GM19467 (cell line): ENCODE measurements around the gene SPPL2B.
"Not testable (repeated sequence)": the region's sequence is repeated elsewhere in the genome, so short reads cannot be mapped to it uniquely, and the experiment has no call there.

Experiments used
- ATAC-seq: cut with Tn5 transposase; IDR thresholded peaks from one replicate; pipeline ENCODE4 v1.9.1; 2021; ENCODE audit warnings: mild to moderate bottlenecking, moderate library complexity; ENCODE audit not compliant: unreplicated experiment

The SPPL2B gene

GRCh38 chr19:2375353-2376121 is 47.1 kb downstream of the SPPL2B start:
- ATAC-seq, result no peak

- no peak for ATAC-seq
These were observed 48.5 kb downstream of the SPPL2B start for GRCh38 chr19:2376784-2377519.

- ATAC-seq, result no peak
These were observed 52.1 kb downstream of the SPPL2B start for GRCh38 chr19:2380567-2380966.

GRCh38 chr19:2381148-2381820 is 52.8 kb downstream of the SPPL2B start:
- no peak for ATAC-seq

- ATAC-seq, result no peak
These were observed 54.2 kb downstream of the SPPL2B start for GRCh38 chr19:2382530-2383222.

GRCh38 chr19:2385053-2385721 is 56.7 kb downstream of the SPPL2B start:
- ATAC-seq, result no peak

- no peak for ATAC-seq
These were observed 59.1 kb downstream of the SPPL2B start for GRCh38 chr19:2387367-2388288.

GRCh38 chr19:2389594-2389993 is 61.1 kb downstream of the SPPL2B start:
- ATAC-seq, result no peak

- no peak for ATAC-seq
These were observed 62.7 kb downstream of the SPPL2B start for GRCh38 chr19:2391118-2391725.

- ATAC-seq, result no peak
These were observed 63.9 kb downstream of the SPPL2B start for GRCh38 chr19:2392366-2392765.

- not testable (repeated sequence) for ATAC-seq
These were observed 64.4 kb downstream of the SPPL2B start for GRCh38 chr19:2392899-2393298.

- no peak for ATAC-seq
These were observed 65.6 kb downstream of the SPPL2B start for GRCh38 chr19:2394054-2394441.

- ATAC-seq, result no peak
These were observed 66.2 kb downstream of the SPPL2B start for GRCh38 chr19:2394442-2395292.

- ATAC-seq, result not testable (repeated sequence)
These were observed 66.9 kb downstream of the SPPL2B start for GRCh38 chr19:2395293-2395829.

GRCh38 chr19:2397173-2397572 is 68.7 kb downstream of the SPPL2B start:
- not testable (repeated sequence) for ATAC-seq

- no peak for ATAC-seq
These were observed 70.3 kb downstream of the SPPL2B start for GRCh38 chr19:2398735-2399305.

GRCh38 chr19:2399582-2399981 is 71.1 kb downstream of the SPPL2B start:
- ATAC-seq, result no peak
